IPS-15b (cell line): ENCODE measurements around the gene C17orf100.

ENCODE experiments used
- H3K27me3 ChIP-seq: one replicate; pipeline ENCODE4 v1.6.1; 2013; ENCODE audit warnings: low read length; ENCODE audit not compliant: control insufficient read depth, insufficient read depth
- H3K36me3 ChIP-seq: one replicate; pipeline ENCODE4 v1.6.1; 2013; ENCODE audit warnings: low read length; ENCODE audit not compliant: control insufficient read depth, insufficient read depth
- H3K4me1 ChIP-seq: one replicate; pipeline ENCODE4 v1.6.1; 2013; ENCODE audit warnings: mild to moderate bottlenecking, low read length; ENCODE audit not compliant: control insufficient read depth, insufficient read depth
- H3K4me3 ChIP-seq: one replicate; pipeline ENCODE4 v1.5.1; 2013; ENCODE audit warnings: low read depth, low read length
- H3K9ac ChIP-seq: one replicate; pipeline ENCODE4 v1.6.1; 2013; ENCODE audit warnings: low read depth, mild to moderate bottlenecking, low read length
- H3K9me3 ChIP-seq: one replicate; pipeline ENCODE4 v1.6.1; 2013; ENCODE audit warnings: mild to moderate bottlenecking, low read length; ENCODE audit not compliant: control insufficient read depth, insufficient read depth

The C17orf100 gene

DNA sequence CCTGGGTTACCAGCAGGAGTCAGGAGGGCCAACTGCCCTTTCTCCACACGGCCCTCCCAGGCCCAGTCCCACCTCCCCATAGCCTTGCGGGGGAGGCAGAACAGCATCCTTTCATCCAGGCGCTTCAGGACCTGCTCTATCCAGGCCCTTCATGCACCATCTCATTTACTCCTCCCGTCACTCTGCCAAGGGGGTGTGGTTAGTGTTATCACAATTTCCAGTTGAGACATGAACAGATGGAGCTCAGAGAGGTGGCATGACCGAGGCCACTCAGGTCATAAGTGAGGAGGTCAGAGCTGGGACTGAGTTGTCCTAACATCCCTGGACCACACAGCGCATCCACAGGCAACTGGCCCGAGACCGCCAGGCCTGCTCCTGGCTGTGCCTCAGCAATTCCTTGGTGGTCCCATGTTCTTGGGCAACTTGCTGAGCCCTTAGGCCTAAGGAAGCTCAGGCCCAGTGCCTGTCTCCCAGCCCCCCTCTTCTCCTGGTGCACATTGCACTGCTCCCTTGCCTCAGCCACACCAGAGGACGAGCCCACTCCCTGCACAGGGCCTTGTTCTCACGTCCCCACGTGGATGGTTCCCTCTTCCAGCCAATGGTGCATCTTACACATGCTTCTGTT lies 23.8 kb downstream of the C17orf100 start:
- H3K36me3 ChIP-seq: no peaks in the 10 kb centered on the region
- H3K27me3 ChIP-seq: no peaks in the 10 kb centered on the region
- no peak overlapping the region for H3K9ac ChIP-seq
- no peak overlapping the region for H3K4me3 ChIP-seq
- no peaks in the 10 kb centered on the region for H3K4me1 ChIP-seq
- no peaks in the 10 kb centered on the region for H3K9me3 ChIP-seq

GRCh38 chr17:6676802-6677157 lies 25.2 kb downstream of the C17orf100 start:
- H3K9me3 ChIP-seq: no peaks in the 10 kb centered on the region
- no peaks in the 10 kb centered on the region for H3K4me1 ChIP-seq
- H3K9ac ChIP-seq: no peak overlapping the region
- no peaks in the 10 kb centered on the region for H3K27me3 ChIP-seq
- no peaks in the 10 kb centered on the region for H3K36me3 ChIP-seq
- no peak overlapping the region for H3K4me3 ChIP-seq

- Histone ChIP-seq H3K9ac (no peak overlapping the region), H3K9me3 (no peaks in the 10 kb centered on the region), H3K4me3 (no peak overlapping the region), H3K36me3 (no peaks in the 10 kb centered on the region), H3K4me1 (no peaks in the 10 kb centered on the region), H3K27me3 (no peaks in the 10 kb centered on the region)
Observed at GRCh38 chr17:6677158-6677831, 25.7 kb downstream of the C17orf100 start.

DNA sequence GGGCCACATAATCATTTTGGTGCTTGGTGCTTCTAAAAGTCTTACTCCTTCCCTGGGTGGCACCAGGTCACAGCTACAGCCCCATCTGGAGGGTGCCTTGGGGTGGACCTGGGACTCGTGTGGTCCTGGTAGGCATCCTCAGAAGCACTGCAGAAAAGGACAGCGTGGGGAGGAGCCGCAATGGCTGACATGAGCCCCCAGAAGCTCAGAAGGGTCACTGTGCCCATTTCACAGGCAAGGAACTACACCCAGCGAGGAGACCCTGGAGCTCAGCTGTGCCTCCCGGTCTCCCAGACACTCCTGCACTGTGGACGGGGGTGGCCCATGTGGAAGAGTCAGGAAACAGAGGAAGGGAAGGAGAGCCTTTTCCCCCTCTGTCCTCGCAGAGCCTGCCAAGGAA lies 26.4 kb downstream of the C17orf100 start:
- no peaks in the 10 kb centered on the region for H3K36me3 ChIP-seq
- H3K27me3 ChIP-seq: no peaks in the 10 kb centered on the region
- H3K4me1 ChIP-seq: no peaks in the 10 kb centered on the region
- no peak overlapping the region for H3K4me3 ChIP-seq
- H3K9ac ChIP-seq: no peak overlapping the region
- no peaks in the 10 kb centered on the region for H3K9me3 ChIP-seq

DNA sequence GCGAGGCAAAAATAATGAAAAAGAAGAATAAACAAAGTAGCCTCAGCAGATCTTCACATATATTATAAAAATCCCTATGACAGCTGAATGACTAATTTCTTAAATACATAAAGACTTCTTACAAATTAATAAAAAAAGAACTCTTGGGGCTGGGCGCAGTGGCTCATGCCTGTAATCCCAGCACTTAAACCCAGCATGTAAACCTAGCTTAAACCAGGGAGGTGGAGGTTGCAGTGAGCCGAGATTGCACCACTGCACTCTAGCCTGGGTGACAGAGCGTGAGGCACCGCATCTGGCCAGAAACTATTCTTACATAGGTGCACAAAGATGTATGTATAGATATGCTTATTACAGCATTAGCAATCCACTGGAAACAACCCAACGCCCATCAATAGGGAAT lies 27.7 kb downstream of the C17orf100 start:
- no peaks in the 10 kb centered on the region for H3K36me3 ChIP-seq
- no peaks in the 10 kb centered on the region for H3K27me3 ChIP-seq

DNA sequence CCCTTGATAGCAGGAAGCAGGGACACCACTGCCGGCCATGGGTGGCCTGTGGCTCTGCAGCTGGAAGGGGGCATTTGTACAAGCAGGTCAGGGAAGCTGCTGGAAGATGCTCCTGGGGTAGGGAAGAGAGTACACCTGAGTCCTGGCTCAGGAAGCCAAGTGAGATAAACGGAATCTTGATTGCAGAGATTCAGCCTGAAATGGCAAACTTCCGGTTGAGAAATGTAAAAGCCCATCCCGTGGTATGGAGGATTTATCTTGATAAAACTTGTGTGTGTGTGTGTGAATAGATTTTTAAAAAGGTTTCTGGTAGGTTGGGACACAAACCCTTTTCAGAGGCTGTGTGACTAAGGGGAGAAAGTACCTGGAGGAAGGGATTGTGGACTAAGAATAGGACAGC lies 29.6 kb downstream of the C17orf100 start:
- no peaks in the 10 kb centered on the region for H3K36me3 ChIP-seq
- H3K27me3 ChIP-seq: no peaks in the 10 kb centered on the region
- no peak overlapping the region for H3K4me3 ChIP-seq
- H3K4me1 ChIP-seq: no peaks in the 10 kb centered on the region
- no peak overlapping the region for H3K9ac ChIP-seq
- H3K9me3 ChIP-seq: no peaks in the 10 kb centered on the region

More for the DNA sequence above, 27.7 kb downstream of the C17orf100 start:
- Histone ChIP-seq H3K4me3 (no peak overlapping the region), H3K4me1 (no peaks in the 10 kb centered on the region), H3K9ac (no peak overlapping the region), H3K9me3 (no peaks in the 10 kb centered on the region)

DNA sequence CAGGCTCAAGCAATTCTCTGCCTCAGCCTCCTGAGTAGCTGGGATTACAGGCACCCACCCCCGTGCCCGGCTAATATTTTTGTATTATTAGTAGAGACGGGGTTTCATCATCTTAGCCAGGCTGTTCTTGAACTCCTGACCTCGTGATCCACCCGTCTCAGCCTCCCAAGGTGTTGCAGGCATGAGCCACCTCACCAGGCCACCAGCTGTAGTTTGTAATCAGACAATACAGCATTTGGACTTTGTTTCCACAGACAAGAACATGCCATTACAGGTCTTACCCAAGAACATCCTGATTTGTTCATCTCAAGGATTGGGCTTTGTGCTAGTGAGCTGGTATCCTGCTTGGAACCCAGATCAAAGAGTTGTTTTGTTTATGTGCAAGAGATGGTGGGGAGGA lies 30.1 kb downstream of the C17orf100 start:
- H3K9ac ChIP-seq: no peak overlapping the region
- H3K9me3 ChIP-seq: no peaks in the 10 kb centered on the region
- H3K36me3 ChIP-seq: no peaks in the 10 kb centered on the region
- no peaks in the 10 kb centered on the region for H3K27me3 ChIP-seq
- H3K4me1 ChIP-seq: no peaks in the 10 kb centered on the region
- H3K4me3 ChIP-seq: no peak overlapping the region

- H3K4me1 ChIP-seq: no peaks in the 10 kb centered on the region
- H3K36me3 ChIP-seq: no peaks in the 10 kb centered on the region
- no peaks in the 10 kb centered on the region for H3K27me3 ChIP-seq
- no peak overlapping the region for H3K9ac ChIP-seq
- H3K9me3 ChIP-seq: no peaks in the 10 kb centered on the region
- no peak overlapping the region for H3K4me3 ChIP-seq
Observed at GRCh38 chr17:6682339-6682738, 30.8 kb downstream of the C17orf100 start.

- Histone ChIP-seq H3K36me3 (no peaks in the 10 kb centered on the region), H3K9me3 (no peaks in the 10 kb centered on the region), H3K4me1 (no peaks in the 10 kb centered on the region), H3K9ac (no peak overlapping the region), H3K27me3 (no peaks in the 10 kb centered on the region), H3K4me3 (no peak overlapping the region)
Observed at GRCh38 chr17:6683081-6683684, 31.6 kb downstream of the C17orf100 start.

DNA sequence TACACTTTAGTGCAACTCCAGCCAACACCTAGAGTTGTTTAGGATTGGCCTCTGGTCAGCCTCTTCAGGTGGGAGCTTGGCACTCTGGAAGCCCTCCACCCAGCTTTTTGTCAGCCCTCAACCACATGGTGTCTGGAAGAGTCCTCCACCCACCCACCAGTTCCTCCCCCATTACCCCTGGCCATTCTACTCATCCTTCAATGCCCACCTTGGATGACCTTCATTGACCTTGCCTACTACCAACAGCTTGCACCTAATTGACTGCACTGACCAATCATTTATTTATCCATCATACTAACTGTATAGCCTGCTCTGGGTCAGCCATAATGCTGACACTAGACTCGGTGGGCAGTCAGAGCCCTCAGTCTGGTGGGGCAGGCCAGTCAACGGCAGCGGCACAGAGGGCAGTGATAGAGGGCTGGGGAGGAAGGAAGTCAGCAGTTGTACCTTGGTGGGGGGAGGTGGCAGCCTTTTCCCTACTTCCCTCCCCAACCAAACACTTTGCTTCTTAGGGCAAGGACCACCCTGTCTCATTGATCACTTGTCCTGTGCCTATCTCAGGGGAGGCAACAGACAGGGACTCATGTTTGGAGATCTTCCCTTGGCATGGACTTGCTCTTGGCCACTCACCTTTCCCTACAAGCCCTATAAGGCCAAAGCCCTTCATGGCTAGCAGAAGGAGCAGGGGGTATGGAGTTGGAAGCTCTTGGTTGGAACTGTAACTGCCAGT lies 32.3 kb downstream of the C17orf100 start:
- no peak overlapping the region for H3K9ac ChIP-seq
- H3K9me3 ChIP-seq: no peaks in the 10 kb centered on the region
- H3K4me3 ChIP-seq: no peak overlapping the region
- no peaks in the 10 kb centered on the region for H3K27me3 ChIP-seq
- no peaks in the 10 kb centered on the region for H3K4me1 ChIP-seq
- no peaks in the 10 kb centered on the region for H3K36me3 ChIP-seq

DNA sequence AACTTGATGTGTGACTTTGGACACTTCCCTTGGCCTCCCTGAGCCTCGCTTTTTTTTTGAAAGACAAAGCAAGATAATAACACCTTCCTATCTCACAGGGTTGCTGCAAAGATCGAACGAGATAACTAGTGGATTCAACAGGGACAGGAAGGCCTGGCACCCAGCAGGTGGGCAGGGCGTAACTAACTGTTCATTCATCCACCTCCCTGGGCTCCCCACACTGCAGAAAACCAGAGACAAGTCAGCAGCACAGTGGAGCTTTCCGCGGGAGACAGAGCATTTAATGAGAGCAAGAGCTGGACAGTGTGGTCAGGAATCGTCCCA lies 32.9 kb downstream of the C17orf100 start:
- H3K4me1 ChIP-seq: no peaks in the 10 kb centered on the region
- no peaks in the 10 kb centered on the region for H3K36me3 ChIP-seq
- no peaks in the 10 kb centered on the region for H3K9me3 ChIP-seq
- no peak overlapping the region for H3K4me3 ChIP-seq
- no peak overlapping the region for H3K9ac ChIP-seq
- H3K27me3 ChIP-seq: no peaks in the 10 kb centered on the region
